Measurements from ENCODE around the gene PPDPF. TPM values are rescaled to one million over a fixed set of nuclear protein-coding genes. Genes with fewer than 3 reads are reported as not detected.

The PPDPF gene
- total and polyA plus RNA-seq, 2 of the 8 experiments (the other 6 are each of a cell fraction or from before 2014, with no cell fraction given) = 30.5 to 138 TPM

DNA sequence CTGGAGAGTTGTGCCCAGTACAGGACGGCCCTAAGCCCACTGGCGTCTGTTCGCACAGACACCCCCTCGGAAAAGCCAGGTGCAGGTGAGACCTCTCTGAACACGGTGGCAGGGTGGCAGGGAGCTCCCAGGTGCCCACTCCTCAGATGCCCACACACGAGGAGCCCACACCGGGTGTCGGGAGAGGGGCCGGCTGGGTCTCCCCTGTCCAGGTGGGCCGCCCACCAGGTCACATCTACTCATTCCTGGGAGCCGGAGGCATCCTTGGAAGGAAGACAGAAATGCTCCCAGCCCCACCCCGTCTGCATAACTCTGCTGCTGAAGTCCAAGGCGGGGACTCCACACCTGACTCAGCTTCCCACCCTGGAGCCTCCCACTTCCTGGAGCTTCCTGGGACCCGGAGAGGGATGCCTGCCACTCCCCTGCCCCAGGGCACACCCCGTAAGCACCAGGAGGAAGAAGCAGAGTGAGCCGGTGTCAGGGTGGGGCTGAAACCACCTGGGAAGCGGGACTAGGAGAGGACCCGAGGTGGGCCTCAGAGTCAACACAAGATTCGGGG, 24.5 kb downstream of the PPDPF start:
- no peak overlapping the region for H3K4me2 ChIP-seq (ENCODE audit: insufficient read depth in 1 of 2, low read depth in 2 of 2, low read length in 2 of 2)
- no peak overlapping the region for H2AFZ ChIP-seq (ENCODE audit: low read length)
- no peak overlapping the region for H3K18ac ChIP-seq (ENCODE audit: extremely low read depth, low read length)
- DNase-seq (ENCODE audit: low read depth in 1 of 2, low spot score in 2 of 2) = no peak
- TF ChIP-seq CBX5 (IDR thresholded peaks at IDR 0.05; ENCODE audit: low read depth, low read length) = no peak
- TF ChIP-seq HDAC6 (IDR thresholded peaks at IDR 0.05; ENCODE audit: low read depth, low read length) = no peak
- no peak for TF ChIP-seq CBX8 (IDR thresholded peaks at IDR 0.05; ENCODE audit: borderline replicate concordance, low read depth, low read length)
- TF ChIP-seq BCL11A (IDR thresholded peaks at IDR 0.05; ENCODE audit: low read depth in 2 of 2, low read length in 2 of 2) = no peak
- no peak overlapping the region for H3K9ac ChIP-seq (replicated peaks in 1 of 4; ENCODE audit: extremely low read depth in 1 of 4, low read depth in 3 of 4, low read length in 3 of 4)
- H2BK20ac ChIP-seq (ENCODE audit: low read length) = no peak overlapping the region
- H4K5ac ChIP-seq (ENCODE audit: insufficient read length, low read depth, low read length) = no peak overlapping the region
- no peak overlapping the region for H3K56ac ChIP-seq (replicated peaks; ENCODE audit: insufficient read length, low read depth, low read length)
- no peaks in the 10 kb centered on the region for H3K79me2 ChIP-seq (ENCODE audit: control insufficient read depth in 1 of 2, insufficient read depth in 2 of 2, low read length in 2 of 2)
- H3K4me1 ChIP-seq (replicated peaks in 1 of 4; ENCODE audit: control insufficient read depth in 3 of 4, insufficient read depth in 4 of 4, low read length in 3 of 4) = peaks cover 0 to 20% (median 7%) of the 10 kb centered on the region in 4 experiments; a peak in 6 of 7 replicates
- no peaks in the 10 kb centered on the region for H3K23me2 ChIP-seq (ENCODE audit: low read depth, low read length)
- no peak overlapping the region for H3K4ac ChIP-seq (replicated peaks; ENCODE audit: insufficient read length, low read depth, low read length)
- H2BK12ac ChIP-seq (ENCODE audit: low read depth, low read length) = no peak overlapping the region
- no peaks in the 10 kb centered on the region for H3K36me3 ChIP-seq (ENCODE audit: control insufficient read depth in 2 of 4, insufficient read depth in 4 of 4, low read length in 3 of 4)
- H3K14ac ChIP-seq (ENCODE audit: insufficient read length) = no peak overlapping the region
- no peak overlapping the region for H2BK5ac ChIP-seq (ENCODE audit: low read depth, low read length)
- no peak overlapping the region for H3K23ac ChIP-seq (ENCODE audit: insufficient read length)
- no peak overlapping the region for H2BK15ac ChIP-seq (ENCODE audit: low read length)
- CTCF ChIA-PET (ENCODE audit: partially characterized antibody) = interaction anchor here (0.6 to 1.2 kb wide), 4 partner anchors 48 to 429 kb away, joined by 3 read pairs; partner anchors contain the start of gene RTEL1
- WGBS, 2 experiments (ENCODE audit: extremely low coverage in 1 of 2, insufficient coverage in 1 of 2, insufficient read length in 1 of 2, insufficient replicate concordance in 2 of 2, low coverage in 1 of 2, low lambda C conversion rate in 2 of 2, missing lambda C conversion rate in 1 of 2) = 92% methylated on average over 16 of the region's 19 CpGs; no CpG with 5 or more reads in 1 of the 2 experiments
- no peaks in the 10 kb centered on the region for H3K27me3 ChIP-seq (replicated peaks in 1 of 4; ENCODE audit: control insufficient read depth in 3 of 4, extremely low read depth in 1 of 4, insufficient read depth in 3 of 4, low read length in 3 of 4)
- no peak overlapping the region for H4K8ac ChIP-seq (ENCODE audit: extremely low read depth, insufficient read depth, low read length)
- no peaks in the 10 kb centered on the region for H4K20me1 ChIP-seq (replicated peaks in 1 of 2; ENCODE audit: control insufficient read depth in 1 of 2, insufficient read depth in 2 of 2, low read length in 2 of 2)
- H2BK120ac ChIP-seq (replicated peaks; ENCODE audit: low read depth, low read length) = no peak overlapping the region
- H2AK5ac ChIP-seq (ENCODE audit: low read depth, low read length) = no peak overlapping the region
- POLR2A ChIA-PET (ENCODE audit: partially characterized antibody) = interaction anchor here (1.5 to 1.7 kb wide), 2 partner anchors 10 to 24 kb away, joined by 3 to 5 read pairs; no protein-coding TSS in a partner anchor
- FAIRE-seq = no peak
- no peak overlapping the region for H4K91ac ChIP-seq (replicated peaks; ENCODE audit: insufficient read length, low read length)
- H3K9me3 ChIP-seq (ENCODE audit: insufficient read depth in 2 of 2, low read depth in 1 of 2, low read length in 1 of 2) = no peaks in the 10 kb centered on the region
- no peaks in the 10 kb centered on the region for H3K79me1 ChIP-seq (ENCODE audit: low read depth, low read length)
- H3K27ac ChIP-seq (ENCODE audit: low read depth, low read length) = no peak overlapping the region
- H3K4me3 ChIP-seq (ENCODE audit: extremely low read depth in 1 of 4, insufficient read depth in 2 of 4, low read depth in 3 of 4, low read length in 4 of 4) = no peak overlapping the region

All from H1 (cell line).